GM21515 (cell line): ENCODE results near the gene NRBF2.

Experiments
- ATAC-seq: cut with Tn5 transposase; IDR thresholded peaks from one replicate; pipeline ENCODE4 v1.9.1; 2021; ENCODE audit not compliant: unreplicated experiment

The NRBF2 gene

DNA sequence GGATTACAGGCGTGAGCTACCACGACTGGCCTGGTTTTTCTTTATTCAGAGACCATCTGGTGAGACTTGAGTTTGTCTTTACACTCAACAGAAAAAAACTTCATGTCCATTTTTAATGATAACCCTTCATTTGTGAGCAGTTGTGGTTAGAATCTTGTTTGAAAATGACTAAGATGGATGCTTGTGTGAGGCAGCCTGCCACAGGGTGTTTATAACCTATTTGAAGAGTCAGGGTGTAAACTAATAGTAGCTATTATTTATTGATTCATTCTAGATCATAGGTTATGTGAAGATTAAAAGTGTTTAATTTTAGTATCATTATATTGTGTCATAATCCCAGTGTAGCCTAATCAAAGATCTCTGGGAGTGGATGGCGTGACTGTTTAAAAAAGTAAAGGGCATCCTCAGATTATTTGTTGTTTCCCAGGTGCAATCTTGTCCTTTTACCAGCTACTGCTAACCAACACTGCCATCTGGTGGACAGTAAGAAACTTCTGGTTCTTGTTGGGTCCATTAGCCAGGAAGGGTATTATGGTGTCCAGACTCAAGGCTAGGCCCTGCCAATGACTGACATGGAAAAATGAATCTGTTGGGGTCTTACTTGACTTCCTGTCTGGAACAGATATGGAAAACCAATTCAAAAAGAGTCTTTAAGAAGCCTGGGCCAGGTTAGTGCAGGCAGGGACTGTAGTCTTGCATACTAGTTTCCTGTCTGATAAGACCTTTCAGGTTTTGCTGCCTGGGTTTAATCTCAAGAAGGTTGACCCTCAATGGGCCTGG is 24.9 kb downstream of the NRBF2 start:
- peak; percentile 71 for ATAC-seq

DNA sequence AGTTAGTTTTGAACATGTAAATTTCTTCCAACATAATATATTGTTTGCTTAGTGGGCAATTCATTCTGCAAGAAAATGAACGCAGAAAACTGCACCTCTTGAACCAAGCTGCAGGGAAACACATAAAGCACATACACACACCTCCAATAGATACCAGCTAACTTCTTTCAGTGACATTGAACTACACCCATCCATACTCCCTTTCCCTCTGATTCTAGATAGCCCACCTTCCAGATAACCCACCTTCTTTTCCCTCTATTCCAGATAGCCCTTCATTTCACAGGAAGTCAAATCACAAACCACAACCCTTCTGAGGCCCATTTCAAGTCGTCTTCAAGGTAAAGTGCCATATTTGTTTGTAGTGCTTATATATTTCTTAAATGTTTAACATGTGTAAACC is 28.5 kb downstream of the NRBF2 start:
- ATAC-seq = no peak

DNA sequence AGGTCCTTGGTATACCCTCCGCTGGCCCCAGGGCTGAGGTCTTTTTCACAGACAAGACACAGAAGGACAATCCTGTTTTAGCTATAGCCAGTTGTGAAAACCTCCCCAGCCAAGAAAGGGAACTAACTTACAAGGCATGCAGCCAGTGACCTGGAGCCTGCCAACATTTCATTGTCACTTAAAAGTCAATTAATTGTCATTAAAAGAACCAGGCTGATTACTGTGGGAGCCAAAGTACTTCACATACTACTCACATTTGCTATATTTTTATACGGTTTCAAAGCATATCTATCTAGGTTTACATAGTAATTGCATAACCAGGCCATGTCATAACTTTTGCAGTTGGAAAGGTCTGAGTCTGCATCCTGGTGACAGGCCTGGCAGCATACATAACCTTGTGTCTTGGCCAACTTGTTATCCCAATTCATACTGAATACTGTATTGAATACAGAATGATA is 31.1 kb downstream of the NRBF2 start:
- ATAC-seq = no peak

DNA sequence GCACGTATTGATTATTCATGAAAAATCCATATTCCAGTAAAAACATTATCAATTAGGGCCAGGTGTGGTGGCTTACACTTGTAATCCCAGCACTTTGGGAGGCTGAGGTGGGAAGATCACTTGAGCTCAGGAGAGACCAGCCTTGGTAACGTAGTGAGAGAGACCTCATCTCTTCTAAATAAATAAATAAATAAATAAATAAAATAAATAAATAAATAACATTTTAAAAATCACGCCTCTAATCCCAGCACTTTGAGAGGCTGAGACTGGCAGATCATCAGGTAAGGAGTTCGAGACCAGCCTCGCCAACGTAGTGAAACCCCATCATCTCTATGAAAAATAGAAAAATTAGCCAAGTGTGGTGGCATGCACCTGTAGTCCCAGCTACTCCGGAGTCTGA is 32.1 kb downstream of the NRBF2 start:
- no peak for ATAC-seq

DNA sequence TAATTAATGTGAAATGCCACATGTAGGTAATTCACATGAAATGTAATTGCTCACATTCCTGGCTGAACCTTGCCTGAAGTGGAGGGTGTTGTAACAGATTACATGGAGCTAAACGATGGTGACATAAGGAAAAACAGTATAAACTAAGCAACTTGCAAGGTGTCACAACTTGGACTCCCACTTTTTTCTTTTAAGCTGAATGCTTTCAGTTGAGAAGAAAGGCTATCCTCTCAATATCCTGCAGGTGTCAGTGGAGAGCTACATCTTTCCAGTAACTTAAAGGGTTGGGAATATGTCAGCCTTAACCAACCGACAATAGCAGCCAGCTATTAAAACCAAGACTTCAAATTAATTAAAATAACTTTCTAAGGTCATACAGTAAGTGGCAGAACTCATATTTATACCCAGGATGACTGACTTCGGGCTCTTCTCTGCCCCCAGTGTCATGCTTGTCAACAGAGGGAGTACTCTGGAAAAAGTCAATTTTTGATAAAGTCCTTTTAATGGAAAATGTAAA is 33.7 kb downstream of the NRBF2 start:
- no peak for ATAC-seq

DNA sequence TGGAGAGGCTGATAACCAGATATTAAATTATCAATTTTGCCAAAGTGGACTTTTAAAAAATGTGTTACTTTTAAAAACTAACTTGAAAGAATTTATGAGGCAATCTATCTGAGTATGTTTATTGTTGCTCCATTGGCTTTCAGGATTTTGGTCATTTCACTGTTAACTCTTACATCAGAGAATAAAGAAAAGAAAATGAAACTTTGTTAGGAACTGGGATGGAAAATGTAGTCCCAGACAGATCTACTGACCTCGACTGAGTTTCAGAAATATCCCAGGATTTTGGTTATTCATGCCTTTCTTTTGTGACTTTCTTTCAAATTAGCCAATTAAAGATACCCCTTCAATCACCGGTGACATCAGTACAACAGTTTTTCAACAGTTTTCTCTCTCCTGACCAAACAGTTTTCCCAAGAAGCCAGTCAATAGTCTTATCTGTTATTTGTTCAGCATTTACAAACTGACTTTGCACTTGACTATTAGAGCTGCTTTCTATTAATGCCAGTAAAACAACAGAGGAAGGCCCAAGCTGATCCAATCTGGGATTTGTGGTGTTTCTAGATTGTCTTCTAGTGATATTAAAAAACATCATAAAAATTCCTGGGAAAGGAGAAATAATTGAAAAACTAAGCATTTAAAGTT is 35.8 kb downstream of the NRBF2 start:
- no peak for ATAC-seq

DNA sequence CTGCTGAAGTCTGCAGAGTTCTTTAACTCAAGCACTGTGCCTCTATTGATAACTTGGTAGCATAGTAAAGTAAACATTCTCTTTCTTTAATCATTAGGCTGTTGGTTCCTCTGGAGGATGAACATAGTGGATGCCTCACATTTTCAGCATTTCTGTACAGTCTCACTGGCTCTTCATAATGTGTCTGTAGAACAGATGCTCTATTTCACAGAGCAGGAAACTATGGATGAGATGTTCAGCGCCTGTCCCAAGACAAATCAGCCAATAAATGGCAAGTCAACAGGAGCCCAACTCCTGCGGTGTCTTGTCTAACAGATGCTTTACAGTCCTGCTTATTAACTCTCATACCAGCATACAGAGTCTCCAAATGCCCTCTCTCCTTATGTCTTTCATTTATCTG is 36.5 kb downstream of the NRBF2 start:
- no peak for ATAC-seq

DNA sequence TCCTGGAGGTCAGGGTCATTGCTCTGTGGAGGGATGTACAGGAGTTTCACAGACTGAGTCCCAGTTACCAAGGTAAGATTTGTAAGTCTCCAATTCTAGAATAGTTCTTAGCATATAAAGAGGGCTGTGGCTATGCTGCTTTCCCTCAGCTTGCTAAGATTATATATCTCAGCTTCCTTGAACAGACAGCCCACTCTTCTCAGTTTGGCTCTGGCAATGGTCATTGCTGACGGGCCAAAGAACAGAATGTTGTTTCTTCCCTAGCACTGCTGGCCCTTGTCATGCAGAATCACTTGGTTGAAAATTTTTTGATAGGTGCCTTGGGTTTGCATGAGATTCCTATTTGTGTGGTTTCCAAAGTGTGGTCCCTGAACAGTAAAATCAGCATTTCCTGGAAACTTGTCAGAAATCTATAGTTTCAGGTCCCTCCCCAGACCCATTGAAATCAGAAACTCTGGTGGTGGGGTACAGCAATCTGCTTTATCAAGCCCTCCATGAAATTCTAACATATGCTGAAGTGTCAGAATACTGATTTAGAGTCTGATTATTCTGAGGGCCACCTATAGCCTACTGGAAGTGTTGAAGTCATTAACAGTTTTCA is 38.2 kb downstream of the NRBF2 start:
- ATAC-seq = no peak

DNA sequence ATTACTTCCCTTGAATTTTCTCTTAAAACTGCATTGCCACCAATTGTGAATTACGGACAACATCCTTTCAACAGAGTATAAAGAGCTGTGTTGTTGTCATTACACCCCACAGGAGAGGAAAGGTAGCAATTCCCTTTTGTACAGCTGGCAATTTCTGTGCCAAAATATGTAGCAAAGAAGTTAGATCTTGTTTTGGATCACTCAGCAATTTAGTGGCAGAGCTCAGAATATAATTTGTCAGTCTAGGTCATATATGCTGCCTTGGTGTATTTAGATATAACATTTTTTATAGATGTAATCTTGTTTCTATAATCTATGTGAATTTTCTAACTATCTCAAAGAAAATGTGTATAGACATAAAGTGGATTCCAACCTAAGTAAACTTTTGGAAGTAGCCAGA is 38.8 kb downstream of the NRBF2 start:
- no peak for ATAC-seq

DNA sequence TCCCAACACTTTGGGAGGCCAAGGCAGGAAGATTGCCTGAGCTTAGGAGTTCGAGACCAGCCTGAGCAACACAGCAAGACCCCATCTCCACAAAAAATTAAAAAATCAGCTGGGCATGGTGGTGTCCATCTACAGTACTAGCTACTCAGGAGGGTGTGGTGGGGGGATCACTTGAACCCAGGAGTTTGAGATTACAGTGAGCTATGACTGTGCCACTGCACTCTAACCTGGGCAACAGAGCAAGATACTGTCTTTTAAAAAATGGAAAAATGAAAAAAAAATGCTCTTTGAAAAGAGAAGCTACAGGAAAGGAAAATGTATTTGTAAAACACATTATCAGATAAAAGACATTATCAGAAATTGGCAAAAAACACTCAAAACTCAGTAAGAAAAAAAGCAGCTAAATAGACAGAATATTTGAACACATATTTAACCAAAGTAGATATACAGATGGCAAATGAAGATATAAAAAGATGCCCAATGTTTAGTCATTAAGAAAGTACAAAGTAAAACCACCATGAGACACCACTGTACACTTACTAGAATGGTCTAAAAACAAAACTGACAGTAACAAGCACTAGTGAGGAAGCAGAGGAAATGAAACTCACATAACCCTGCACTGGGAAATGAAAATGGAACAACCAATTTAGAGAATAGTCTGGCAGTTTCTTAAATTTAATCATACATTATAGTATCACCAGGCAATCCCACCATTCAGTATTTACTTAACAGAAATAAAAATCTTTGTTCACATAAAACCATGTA is 40.5 kb downstream of the NRBF2 start:
- ATAC-seq = peak; percentile 98

DNA sequence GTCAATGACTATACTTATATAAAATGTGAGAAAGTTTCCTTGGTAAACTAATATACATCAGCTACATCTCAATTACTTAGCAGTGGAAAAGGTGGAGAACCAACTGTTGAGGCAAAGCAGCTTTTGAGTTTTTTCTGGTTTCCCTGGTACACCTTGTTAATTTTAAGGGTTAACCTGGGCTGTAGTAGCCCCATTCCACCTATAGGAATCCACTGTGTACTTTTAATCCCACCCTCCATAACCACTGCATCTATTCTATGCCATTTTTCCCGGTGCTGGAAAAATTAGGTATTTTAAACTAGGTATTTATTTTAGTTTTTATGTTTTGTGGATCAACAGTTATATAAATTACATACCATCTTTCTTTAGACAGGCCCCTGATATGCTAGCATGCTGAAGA is 42.4 kb downstream of the NRBF2 start:
- no peak for ATAC-seq

DNA sequence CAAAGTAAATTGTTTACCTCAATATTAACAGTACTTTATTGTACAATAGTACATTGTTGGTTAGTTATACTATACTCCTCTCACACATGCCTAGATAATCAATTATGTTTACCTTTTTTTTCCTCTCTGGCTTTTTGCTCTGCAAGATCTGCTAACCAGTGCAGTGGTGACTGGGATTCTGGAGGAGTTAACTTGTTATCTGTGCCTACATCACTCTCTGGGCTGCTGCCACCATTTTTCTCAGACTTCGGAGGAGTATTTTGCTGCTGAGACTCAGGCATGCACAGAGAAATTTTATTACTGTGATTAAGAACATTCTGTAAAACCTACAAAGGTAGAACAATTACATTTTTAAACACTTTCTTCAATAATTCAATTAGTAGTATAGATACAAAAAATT is 59.7 kb downstream of the NRBF2 start:
- ATAC-seq = no peak

DNA sequence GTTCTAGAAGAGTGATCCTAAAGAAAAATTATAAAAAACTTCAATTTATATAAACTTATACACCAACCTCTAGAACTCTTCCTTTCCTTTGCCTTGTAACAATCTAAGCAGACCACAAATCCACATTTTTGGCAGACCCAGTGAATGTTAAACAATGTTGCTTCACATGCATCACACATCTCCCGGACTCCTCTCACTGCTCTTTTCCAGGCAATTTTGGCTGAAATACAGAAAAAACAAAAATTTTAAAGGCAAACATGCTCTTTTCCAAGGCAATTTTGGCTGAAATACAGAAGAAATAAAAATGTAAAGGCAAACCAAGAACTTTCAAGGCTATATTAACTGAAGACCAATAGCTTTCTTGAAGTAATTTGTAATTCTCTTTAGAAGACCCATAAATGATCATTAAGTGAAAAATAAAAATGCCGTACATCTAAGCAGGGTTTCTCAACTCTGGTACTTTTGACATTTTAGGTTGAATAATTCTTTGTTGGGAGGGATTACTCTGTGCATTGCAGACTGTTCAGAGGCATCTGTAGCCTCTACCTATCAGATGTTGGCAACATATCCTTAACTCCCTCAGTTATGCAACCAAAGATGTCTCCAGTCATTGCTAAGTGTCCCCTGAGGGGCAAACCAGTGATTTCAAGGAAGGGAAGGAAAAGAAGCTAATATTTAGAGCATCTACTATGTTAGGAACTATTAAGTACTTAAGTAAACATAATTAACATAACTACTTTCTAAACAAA is 64.4 kb downstream of the NRBF2 start:
- ATAC-seq = no peak

DNA sequence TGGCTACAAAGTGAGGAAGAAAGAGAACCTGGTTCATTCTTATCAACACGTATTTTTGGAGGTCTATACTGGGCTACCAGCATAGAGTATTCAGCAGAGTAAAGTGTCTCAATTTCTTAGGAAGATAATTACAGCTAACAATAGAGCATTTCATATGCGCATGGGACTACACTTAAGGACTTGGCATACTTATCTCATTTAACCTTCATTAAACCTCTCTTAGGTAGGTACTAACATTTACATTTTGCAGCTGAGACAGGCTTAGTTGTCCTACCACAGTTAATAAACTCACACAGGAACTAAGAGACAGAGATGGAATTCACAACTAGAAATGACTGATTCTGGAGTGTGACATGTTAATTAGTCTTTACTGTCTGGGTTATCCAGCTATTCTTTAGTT is 66.6 kb downstream of the NRBF2 start:
- no peak for ATAC-seq

DNA sequence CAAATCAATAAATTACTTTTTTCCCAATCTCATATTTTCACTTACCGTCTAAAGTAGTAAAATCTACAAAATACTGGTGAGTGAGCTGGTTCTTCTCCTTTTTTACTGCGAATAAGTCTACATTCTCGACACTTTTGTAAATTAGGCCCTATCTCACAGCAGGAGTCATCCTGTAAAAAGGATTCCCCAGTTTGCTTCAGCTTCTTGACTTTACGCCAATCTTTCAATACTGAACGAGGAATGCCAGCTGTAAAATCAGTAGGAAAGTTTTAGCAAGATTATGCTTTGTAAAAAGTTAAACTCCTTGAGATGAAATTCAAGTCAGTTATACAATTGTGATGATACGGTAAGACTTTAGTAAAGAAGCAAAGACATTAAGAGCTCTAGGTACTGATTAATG is 67.3 kb downstream of the NRBF2 start:
- ATAC-seq = no peak

DNA sequence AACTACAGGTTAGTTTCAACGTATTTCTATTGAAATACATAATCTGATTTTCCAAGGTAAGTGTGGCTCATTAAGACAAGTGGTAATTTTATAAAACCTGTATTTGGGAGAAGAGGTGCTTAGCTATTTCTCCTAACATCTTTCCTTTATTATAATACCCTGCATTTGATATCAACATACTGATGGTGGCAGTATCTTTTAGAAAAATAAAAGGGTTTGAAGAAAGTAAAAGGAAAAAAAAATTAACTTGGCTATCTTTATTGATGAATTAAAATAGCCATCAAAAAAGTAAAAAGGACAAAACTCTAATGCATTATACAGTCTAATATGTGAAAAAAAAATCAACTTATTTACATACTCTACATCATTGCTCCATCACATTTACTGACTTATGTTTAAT is 68.0 kb downstream of the NRBF2 start:
- no peak for ATAC-seq
